OCI-LY1 (cell line): ENCODE measurements around the gene ROR1.

Experiments used
- EZH2 ChIP-seq: fragments of 200-600 bp; sonication (generic), shearing (Covaris generic); IDR thresholded peaks from 2 replicates; pipeline ENCODE4 v1.8.0; 2017; ENCODE audit warnings: borderline replicate concordance, mixed run types, mild to moderate bottlenecking, antibody characterized with exemption, low read length, moderate library complexity, mixed read lengths
- TF ChIP-seq, protein P1 (sequence below): fragments of 200-600 bp; sonication (generic), shearing (Covaris generic); IDR thresholded peaks from 2 replicates; pipeline ENCODE4 v1.5.1; 2017; ENCODE audit warnings: mild to moderate bottlenecking, antibody characterized with exemption, low read length, moderate library complexity, mixed read lengths

DNA sequence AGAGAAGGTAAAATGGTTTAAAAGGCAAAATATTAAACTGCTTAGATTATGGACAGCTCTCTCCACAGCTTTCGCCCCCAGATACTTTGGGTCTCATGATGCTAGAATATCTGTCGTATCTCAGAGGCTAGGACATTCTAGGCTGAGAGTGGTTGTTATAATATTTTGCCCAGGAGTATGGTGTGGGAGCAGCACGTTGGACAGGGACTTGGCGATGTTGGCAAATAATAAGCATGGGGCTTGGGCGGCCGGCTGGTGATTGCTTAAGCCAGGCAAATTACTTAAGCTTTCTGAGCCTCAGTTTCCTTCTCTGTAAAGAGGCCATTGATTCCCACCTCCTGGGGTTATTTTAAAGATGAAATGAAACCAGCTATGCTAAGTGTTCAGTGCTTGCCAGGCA lies 133.2 kb downstream of the ROR1 start:
- TF ChIP-seq, protein P1, sequence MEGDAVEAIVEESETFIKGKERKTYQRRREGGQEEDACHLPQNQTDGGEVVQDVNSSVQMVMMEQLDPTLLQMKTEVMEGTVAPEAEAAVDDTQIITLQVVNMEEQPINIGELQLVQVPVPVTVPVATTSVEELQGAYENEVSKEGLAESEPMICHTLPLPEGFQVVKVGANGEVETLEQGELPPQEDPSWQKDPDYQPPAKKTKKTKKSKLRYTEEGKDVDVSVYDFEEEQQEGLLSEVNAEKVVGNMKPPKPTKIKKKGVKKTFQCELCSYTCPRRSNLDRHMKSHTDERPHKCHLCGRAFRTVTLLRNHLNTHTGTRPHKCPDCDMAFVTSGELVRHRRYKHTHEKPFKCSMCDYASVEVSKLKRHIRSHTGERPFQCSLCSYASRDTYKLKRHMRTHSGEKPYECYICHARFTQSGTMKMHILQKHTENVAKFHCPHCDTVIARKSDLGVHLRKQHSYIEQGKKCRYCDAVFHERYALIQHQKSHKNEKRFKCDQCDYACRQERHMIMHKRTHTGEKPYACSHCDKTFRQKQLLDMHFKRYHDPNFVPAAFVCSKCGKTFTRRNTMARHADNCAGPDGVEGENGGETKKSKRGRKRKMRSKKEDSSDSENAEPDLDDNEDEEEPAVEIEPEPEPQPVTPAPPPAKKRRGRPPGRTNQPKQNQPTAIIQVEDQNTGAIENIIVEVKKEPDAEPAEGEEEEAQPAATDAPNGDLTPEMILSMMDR, result no peak
- TF ChIP-seq EZH2, result no peak
